Measurements from ENCODE around the gene EML4.
"Not testable (repeated sequence)": the region's sequence is repeated elsewhere in the genome, so short reads cannot be mapped to it uniquely, and the experiment has no call there.

EML4 gene

DNA sequence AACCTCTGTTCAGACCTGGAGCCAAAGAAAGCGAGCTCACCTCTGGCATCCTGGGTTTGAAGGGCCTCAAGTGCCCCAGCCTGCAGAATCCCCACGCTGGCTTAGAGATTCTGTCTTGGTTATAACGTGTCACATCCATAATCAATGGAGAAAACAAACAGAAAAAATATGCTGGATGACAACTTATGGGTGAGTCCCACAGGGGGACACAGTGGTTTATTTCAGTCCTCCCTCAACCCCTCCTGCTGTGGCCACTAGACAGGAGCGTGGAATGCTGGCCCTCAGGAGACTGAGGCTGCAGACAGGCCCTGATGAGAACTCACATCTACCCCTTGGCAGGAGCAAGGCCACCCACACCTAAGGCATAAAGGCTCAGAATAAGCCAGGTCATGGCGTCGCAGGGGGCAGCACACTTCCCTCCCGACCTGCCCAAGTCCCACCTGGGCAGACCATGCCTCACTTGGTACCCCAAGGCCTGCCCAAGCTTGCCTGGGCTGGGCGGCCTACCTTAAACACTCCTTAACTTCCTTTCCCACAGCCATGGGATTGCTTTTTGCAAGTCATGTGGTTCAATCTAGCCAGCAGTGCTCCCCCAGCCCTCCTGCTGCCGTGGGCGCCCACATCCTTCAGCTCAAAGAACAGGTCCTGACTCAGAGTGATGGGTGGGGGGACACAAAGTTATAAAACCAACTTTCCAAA, 171.9 kb downstream of the EML4 start:
- POLR2A ChIA-PET: no interaction called here
- TF ChIP-seq, protein P1, sequence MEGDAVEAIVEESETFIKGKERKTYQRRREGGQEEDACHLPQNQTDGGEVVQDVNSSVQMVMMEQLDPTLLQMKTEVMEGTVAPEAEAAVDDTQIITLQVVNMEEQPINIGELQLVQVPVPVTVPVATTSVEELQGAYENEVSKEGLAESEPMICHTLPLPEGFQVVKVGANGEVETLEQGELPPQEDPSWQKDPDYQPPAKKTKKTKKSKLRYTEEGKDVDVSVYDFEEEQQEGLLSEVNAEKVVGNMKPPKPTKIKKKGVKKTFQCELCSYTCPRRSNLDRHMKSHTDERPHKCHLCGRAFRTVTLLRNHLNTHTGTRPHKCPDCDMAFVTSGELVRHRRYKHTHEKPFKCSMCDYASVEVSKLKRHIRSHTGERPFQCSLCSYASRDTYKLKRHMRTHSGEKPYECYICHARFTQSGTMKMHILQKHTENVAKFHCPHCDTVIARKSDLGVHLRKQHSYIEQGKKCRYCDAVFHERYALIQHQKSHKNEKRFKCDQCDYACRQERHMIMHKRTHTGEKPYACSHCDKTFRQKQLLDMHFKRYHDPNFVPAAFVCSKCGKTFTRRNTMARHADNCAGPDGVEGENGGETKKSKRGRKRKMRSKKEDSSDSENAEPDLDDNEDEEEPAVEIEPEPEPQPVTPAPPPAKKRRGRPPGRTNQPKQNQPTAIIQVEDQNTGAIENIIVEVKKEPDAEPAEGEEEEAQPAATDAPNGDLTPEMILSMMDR (IDR thresholded peaks at IDR 0.05; ENCODE audit: control extremely low read depth, extremely low read depth, low read depth, missing control alignments): no peak
- no peak for DNase-seq (ENCODE audit: extremely low spot score)
- CTCF ChIA-PET: interaction anchor here (0.9 to 1.5 kb wide), 2 partner anchors 246 to 254 kb away, joined by 3 read pairs; no protein-coding TSS in a partner anchor

DNA sequence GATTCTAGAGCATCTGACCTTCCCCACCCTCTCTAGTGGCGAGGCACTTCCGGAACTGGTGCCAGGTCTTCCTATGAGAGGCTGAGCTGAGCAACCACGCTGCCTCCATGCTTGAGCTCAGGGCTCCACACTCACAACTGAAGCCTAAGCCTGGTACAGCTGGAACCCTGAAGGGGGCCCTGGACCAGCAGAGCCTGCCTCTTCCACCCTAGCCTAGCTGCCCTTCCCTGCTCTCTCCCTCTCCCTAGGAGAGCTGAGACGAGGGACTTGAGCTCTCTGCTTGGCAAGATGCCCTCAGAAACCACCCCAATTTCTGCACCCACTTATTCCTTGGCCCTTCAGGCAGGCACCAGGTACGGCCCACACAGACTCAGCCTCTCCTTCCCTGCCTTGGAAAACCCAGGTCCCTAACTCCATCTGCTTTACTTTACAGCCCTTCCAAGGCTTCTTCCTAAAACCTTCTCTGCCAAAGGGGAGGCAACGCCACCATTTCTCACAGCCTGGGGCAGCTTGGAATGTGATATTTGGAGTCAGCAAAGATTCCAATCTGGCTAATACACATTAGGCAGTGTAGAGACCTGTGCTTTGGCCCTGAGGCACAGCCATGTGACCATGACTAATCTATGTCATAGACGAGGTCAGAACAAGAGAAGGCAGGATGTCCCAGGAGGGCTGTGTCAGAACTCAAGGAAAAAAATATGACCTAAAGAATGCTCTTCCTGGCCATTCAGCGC, 173.1 kb downstream of the EML4 start:
- POLR2A ChIA-PET: no interaction called here
- TF ChIP-seq, protein P1 (IDR thresholded peaks at IDR 0.05; ENCODE audit: control extremely low read depth, extremely low read depth, low read depth, missing control alignments): no peak
- DNase-seq (ENCODE audit: extremely low spot score): no peak
- CTCF ChIA-PET: interaction anchor here (1.1 to 1.5 kb wide), 4 partner anchors 8 to 247 kb away, joined by 3 to 6 read pairs (median 3); no protein-coding TSS in a partner anchor

DNA sequence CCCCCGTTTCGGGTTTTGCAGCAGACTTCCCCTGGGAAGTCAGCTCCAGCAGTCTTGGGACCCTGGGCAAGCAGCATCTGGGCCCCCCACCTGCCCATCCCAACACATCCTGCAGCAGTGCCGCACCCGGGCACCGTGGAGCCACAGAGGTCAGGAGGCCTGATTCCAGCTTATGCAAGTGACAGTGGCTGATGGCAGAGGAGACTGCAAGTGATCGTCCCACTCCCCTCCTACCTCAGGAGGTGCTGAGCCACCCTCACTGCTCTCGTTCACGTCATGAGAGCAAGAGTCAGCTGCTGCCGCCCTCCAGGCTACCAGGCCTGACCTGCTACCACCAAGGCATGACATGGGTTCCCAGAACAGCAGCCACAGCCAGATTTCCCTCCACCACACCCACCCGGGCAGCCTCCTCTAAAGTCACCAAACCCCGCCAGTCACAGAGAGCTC, 173.7 kb downstream of the EML4 start:
- POLR2A ChIA-PET: no interaction called here
- TF ChIP-seq, protein P1 (IDR thresholded peaks at IDR 0.05; ENCODE audit: control extremely low read depth, extremely low read depth, low read depth, missing control alignments): no peak
- CTCF ChIA-PET: interaction anchor here (1.1 to 1.7 kb wide), 7 partner anchors 9 to 248 kb away, joined by 3 to 7 read pairs (median 4); no protein-coding TSS in a partner anchor
- DNase-seq (ENCODE audit: extremely low spot score): no peak

DNA sequence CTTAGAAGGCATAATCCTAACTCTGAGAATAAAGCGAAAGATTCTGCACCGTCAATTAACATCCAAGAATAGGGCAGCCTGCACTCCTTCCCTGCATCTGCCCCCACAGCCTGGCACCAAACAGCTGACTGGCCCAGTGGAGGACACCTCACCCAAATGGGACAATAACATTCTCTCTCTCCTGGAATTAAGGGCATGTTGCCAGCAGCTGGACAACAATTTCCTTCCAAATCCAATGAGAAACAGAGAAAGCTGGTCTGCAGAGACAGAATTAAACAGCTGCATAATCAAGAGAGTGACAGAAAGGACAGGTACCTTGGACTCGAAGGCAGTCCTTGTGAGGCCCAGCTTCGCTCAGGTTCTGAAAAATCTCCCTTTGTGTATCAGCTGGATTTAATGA, 176.8 kb downstream of the EML4 start:
- TF ChIP-seq, protein P1 (IDR thresholded peaks at IDR 0.05; ENCODE audit: control extremely low read depth, extremely low read depth, low read depth, missing control alignments): no peak
- CTCF ChIA-PET: interaction anchor here (2.4 kb wide), 1 partner anchor 17 kb away, joined by 7 read pairs; no protein-coding TSS in a partner anchor
- DNase-seq (ENCODE audit: extremely low spot score): no peak
- POLR2A ChIA-PET: no interaction called here

DNA sequence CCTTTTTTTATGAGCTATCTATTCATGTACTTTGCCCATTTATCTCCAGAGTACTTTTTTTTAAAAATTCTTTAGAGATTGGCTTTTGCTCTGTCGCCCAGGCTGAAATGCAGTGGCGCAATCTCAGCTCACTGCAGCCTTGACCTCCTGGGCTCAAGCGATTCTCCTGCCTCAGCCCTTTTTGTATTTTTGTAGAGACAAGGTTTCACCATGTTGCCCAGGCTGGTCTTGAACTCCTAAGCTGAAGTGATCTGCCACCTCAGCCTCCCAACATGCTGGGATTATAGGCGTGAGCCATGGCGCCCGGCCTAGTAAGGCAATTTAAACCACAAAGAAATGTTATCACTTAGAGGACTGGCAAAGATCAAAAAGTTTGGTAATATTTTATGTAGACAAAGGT, 177.7 kb downstream of the EML4 start:
- not testable (repeated sequence) for DNase-seq (ENCODE audit: extremely low spot score)
- ChIA-PET CTCF (interaction anchor here (0.9 to 2.4 kb wide), 2 partner anchors 10 to 18 kb away, joined by 3 to 7 read pairs; no protein-coding TSS in a partner anchor), POLR2A (interaction anchor here (0.6 to 0.7 kb wide), 2 partner anchors 18 to 316 kb away, joined by 5 read pairs; no protein-coding TSS in a partner anchor)

DNA sequence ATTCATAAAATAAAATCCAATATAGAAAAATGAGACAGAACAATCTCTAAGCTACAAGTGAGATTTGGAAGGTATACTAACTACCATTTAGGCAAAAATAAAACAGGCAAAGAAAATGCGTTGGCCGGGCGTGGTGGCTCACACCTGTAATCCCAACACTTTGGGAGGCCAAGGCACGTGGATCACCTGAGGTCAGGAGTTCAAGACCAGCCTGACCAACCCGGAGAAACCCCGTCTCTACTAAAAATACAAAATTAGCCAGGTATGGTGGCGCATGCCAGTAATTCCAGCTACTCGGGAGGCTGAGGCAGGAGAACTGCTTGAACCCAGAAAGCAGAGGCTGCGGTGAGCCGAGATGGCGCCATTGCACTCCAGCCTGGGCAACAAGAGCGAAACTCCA, 178.4 kb downstream of the EML4 start:
- CTCF ChIA-PET: interaction anchor here (0.9 kb wide), 1 partner anchor 9 kb away, joined by 3 read pairs; no protein-coding TSS in a partner anchor
- DNase-seq (ENCODE audit: extremely low spot score): not testable (repeated sequence)
- POLR2A ChIA-PET: interaction anchor here (0.6 kb wide), 1 partner anchor 39 kb away, joined by 4 read pairs; no protein-coding TSS in a partner anchor

DNA sequence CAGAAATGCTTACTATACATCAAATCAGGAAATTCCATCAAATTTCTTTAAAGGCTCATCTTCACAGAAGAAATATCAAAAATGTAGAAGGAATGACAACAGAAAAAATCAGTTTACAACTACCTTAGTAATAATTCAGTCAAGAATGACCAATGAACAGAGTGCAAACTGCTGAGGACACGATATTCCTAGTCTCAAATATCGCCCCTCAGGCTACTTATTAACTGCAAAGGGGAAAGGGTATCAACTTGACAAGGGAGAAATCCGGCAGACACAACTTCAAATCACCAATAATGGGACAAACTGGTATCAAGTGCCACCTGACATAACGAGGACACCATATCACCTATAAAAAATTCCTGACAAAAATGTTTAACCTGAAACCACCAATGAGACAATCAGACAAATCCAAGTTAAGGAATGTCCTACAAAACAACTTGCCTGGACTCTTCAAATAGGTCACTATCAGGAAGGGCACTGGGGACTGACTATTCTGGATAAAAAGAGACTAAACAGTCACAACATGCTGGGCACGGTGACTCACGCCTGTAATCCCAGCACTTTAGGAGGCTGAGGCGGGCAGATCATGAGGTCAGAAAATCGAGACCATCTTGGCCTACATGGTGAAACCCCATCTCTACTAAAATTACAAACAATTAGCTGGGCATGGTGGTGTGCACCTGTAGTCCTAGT, 179.1 kb downstream of the EML4 start:
- POLR2A ChIA-PET: no interaction called here
- TF ChIP-seq, protein P1 (IDR thresholded peaks at IDR 0.05; ENCODE audit: control extremely low read depth, extremely low read depth, low read depth, missing control alignments): no peak
- no peak for DNase-seq (ENCODE audit: extremely low spot score)
- CTCF ChIA-PET: no interaction called here

Measured in GM10248 (cell line).